ENCODE results near the gene GPHA2. TPM values are rescaled to one million over a fixed set of nuclear protein-coding genes. Genes with fewer than 3 reads are reported as not detected.

The GPHA2 gene
- total and polyA plus RNA-seq, 10 of the 15 experiments (the other 5 are each of a cell fraction or from before 2014, with no cell fraction given) = not detected

DNA sequence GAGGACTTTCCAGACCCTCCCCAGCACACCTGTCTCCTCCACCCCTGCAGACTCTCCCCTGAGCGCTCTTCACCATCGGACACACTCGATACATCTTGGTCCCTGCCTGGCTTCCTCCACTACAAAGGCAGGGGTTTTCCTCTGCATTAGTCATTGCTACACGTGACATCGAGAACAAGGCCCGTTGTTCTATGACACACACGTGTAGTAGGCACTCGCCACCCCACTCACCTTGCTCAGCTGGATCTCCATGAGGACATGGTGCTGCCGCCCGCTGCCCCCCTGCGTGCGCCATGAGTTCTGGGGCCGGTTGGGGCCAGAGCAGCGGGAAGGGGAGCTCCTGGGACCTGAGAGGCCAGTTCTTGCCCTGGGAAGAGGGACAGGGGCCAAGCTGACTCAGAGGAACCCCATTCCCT lies 35.4 kb downstream of the GPHA2 start (continued):
- TF ChIP-seq, protein P1, sequence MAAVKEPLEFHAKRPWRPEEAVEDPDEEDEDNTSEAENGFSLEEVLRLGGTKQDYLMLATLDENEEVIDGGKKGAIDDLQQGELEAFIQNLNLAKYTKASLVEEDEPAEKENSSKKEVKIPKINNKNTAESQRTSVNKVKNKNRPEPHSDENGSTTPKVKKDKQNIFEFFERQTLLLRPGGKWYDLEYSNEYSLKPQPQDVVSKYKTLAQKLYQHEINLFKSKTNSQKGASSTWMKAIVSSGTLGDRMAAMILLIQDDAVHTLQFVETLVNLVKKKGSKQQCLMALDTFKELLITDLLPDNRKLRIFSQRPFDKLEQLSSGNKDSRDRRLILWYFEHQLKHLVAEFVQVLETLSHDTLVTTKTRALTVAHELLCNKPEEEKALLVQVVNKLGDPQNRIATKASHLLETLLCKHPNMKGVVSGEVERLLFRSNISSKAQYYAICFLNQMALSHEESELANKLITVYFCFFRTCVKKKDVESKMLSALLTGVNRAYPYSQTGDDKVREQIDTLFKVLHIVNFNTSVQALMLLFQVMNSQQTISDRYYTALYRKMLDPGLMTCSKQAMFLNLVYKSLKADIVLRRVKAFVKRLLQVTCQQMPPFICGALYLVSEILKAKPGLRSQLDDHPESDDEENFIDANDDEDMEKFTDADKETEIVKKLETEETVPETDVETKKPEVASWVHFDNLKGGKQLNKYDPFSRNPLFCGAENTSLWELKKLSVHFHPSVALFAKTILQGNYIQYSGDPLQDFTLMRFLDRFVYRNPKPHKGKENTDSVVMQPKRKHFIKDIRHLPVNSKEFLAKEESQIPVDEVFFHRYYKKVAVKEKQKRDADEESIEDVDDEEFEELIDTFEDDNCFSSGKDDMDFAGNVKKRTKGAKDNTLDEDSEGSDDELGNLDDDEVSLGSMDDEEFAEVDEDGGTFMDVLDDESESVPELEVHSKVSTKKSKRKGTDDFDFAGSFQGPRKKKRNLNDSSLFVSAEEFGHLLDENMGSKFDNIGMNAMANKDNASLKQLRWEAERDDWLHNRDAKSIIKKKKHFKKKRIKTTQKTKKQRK (IDR thresholded peaks at IDR 0.05; ENCODE audit: low read depth, low read length) = no peak
- TF ChIP-seq POLR2AphosphoS5 (IDR thresholded peaks at IDR 0.05; ENCODE audit: low read length) (peak; percentile 42), LARP7 (IDR thresholded peaks at IDR 0.05) (no peak), RCOR1 (conservative IDR thresholded peaks at IDR 0.05; ENCODE audit: low read depth, low read length) (no peak), HDAC2 (IDR thresholded peaks at IDR 0.05) (no peak), ZBTB33 (IDR thresholded peaks at IDR 0.05) (peak; percentile 81), MYB (IDR thresholded peaks at IDR 0.05; ENCODE audit: borderline replicate concordance, low read depth, low read length) (no peak), NFYA (IDR thresholded peaks at IDR 0.05; ENCODE audit: borderline replicate concordance, low read depth, low read length) (no peak), BACH1 (IDR thresholded peaks at IDR 0.05; ENCODE audit: borderline replicate concordance) (no peak; the same call in 1 of the 2 replicates), GABPA (IDR thresholded peaks at IDR 0.05; ENCODE audit: low read depth) (no peak), RUNX3 (IDR thresholded peaks at IDR 0.05; ENCODE audit: low read length) (no peak), POLR2A (IDR thresholded peaks at IDR 0.05; ENCODE audit: low read depth, low read length) (no peak; the same call in 1 of the 2 replicates), PML (IDR thresholded peaks at IDR 0.05; ENCODE audit: low read length) (no peak), NBN (IDR thresholded peaks at IDR 0.05) (peak; percentile 84), NFIC (IDR thresholded peaks at IDR 0.05; ENCODE audit: low read depth, low read length) (no peak), NR2C2 (IDR thresholded peaks at IDR 0.05; ENCODE audit: borderline replicate concordance, control insufficient read depth, insufficient read length, low read depth) (no peak), SREBF1 (IDR thresholded peaks at IDR 0.05; ENCODE audit: low read length) (no peak), TAF1 (IDR thresholded peaks at IDR 0.05; ENCODE audit: borderline replicate concordance, low read depth, low read length) (0 out of 2 replicates have a peak, but pooled peaks have one; percentile 17)
- TF ChIP-seq, protein P2, sequence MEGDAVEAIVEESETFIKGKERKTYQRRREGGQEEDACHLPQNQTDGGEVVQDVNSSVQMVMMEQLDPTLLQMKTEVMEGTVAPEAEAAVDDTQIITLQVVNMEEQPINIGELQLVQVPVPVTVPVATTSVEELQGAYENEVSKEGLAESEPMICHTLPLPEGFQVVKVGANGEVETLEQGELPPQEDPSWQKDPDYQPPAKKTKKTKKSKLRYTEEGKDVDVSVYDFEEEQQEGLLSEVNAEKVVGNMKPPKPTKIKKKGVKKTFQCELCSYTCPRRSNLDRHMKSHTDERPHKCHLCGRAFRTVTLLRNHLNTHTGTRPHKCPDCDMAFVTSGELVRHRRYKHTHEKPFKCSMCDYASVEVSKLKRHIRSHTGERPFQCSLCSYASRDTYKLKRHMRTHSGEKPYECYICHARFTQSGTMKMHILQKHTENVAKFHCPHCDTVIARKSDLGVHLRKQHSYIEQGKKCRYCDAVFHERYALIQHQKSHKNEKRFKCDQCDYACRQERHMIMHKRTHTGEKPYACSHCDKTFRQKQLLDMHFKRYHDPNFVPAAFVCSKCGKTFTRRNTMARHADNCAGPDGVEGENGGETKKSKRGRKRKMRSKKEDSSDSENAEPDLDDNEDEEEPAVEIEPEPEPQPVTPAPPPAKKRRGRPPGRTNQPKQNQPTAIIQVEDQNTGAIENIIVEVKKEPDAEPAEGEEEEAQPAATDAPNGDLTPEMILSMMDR (IDR thresholded peaks at IDR 0.05 in 2 of 3, conservative IDR thresholded peaks at IDR 0.05 in 1 of 3; ENCODE audit: control insufficient read depth in 2 of 3, extremely low read depth in 1 of 3, insufficient read depth in 1 of 3, low read depth in 3 of 3, low read length in 3 of 3) = no peak
- TF ChIP-seq, protein P3, sequence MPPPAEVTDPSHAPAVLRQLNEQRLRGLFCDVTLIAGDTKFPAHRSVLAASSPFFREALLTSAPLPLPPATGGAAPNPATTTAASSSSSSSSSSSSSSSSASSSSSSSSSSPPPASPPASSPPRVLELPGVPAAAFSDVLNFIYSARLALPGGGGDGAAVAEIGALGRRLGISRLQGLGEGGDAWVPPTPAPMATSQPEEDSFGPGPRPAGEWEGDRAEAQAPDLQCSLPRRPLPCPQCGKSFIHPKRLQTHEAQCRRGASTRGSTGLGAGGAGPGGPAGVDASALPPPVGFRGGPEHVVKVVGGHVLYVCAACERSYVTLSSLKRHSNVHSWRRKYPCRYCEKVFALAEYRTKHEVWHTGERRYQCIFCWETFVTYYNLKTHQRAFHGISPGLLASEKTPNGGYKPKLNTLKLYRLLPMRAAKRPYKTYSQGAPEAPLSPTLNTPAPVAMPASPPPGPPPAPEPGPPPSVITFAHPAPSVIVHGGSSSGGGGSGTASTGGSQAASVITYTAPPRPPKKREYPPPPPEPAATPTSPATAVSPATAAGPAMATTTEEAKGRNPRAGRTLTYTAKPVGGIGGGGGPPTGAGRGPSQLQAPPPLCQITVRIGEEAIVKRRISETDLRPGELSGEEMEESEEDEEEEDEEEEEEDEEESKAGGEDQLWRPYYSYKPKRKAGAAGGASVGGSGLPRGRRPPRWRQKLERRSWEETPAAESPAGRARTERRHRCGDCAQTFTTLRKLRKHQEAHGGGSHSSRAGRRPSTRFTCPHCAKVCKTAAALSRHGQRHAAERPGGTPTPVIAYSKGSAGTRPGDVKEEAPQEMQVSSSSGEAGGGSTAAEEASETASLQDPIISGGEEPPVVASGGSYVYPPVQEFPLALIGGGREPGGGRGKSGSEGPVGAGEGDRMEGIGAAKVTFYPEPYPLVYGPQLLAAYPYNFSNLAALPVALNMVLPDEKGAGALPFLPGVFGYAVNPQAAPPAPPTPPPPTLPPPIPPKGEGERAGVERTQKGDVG (CRISPR knock-in tag; IDR thresholded peaks at IDR 0.05) = no peak
- TF ChIP-seq, protein P4, sequence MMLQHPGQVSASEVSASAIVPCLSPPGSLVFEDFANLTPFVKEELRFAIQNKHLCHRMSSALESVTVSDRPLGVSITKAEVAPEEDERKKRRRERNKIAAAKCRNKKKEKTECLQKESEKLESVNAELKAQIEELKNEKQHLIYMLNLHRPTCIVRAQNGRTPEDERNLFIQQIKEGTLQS (IDR thresholded peaks at IDR 0.05; ENCODE audit: borderline replicate concordance, extremely low read depth, low read depth, low read length) = peak; percentile 53; the same call in 1 of the 2 replicates

All from GM12878 (cell line).